ENCODE measurements around the gene DDAH1.

- TF ChIP-seq CTCF (IDR thresholded peaks at IDR 0.05), result no peak
- TF ChIP-seq POLR2A (IDR thresholded peaks at IDR 0.05), result no peak
Observed at GRCh38 chr1:85359874-85360721, 104.9 kb downstream of the DDAH1 start.

All from body of pancreas (tissue), 4 donors.